H1 (cell line): Measurements from ENCODE around the gene PRCD. TPM values are rescaled to one million over a fixed set of nuclear protein-coding genes. Genes with fewer than 3 reads are reported as not detected.

ENCODE experiments used
- CTCF ChIA-PET: fragments of 300-600 bp; sonication (Branson Sonifier 250); formaldehyde crosslinking; loops from one replicate; lab custom pipeline; 2021; ENCODE audit not compliant: partially characterized antibody; lab: Charles Lee
- POLR2A ChIA-PET: fragments of 300-600 bp; sonication (Branson Sonifier 250); formaldehyde crosslinking; loops from one replicate; lab custom pipeline; 2021; ENCODE audit warnings: inconsistent platforms; ENCODE audit not compliant: partially characterized antibody; lab: Charles Lee
- DNase-seq, 2 experiments: peaks; one replicate each; pipeline versions ENCODE4 v3.0.0 to v3.0.0-alpha.2; 2010 to 2022; ENCODE audit warnings: low spot score in 2 of 2, low read depth in 1 of 2, mixed read lengths in 1 of 2
- FAIRE-seq: peaks from 2 replicates; lab custom pipeline; 2011; peaks lifted over from hg19 to GRCh38; lab: Jason Lieb, UNC
- H2AFZ ChIP-seq: 2 replicates; pipeline ENCODE4 v1.8.1; 2012; ENCODE audit warnings: low read length, inconsistent platforms
- H2AK5ac ChIP-seq: 2 replicates; pipeline ENCODE4 v1.6.1; 2013; ENCODE audit warnings: low read depth, low read length
- H2BK120ac ChIP-seq: replicated peaks from 2 replicates; pipeline ENCODE3; 2013; ENCODE audit warnings: low read depth, low read length, inconsistent platforms
- H2BK12ac ChIP-seq: 2 replicates; pipeline ENCODE4 v1.6.1; 2013; ENCODE audit warnings: low read depth, low read length
- H2BK15ac ChIP-seq: 2 replicates; pipeline ENCODE4 v1.6.1; 2013; ENCODE audit warnings: low read length
- H2BK20ac ChIP-seq: 2 replicates; pipeline ENCODE4 v1.6.1; 2013; ENCODE audit warnings: low read length
- H2BK5ac ChIP-seq: 2 replicates; pipeline ENCODE4 v1.6.1; 2013; ENCODE audit warnings: low read depth, low read length
- H3K14ac ChIP-seq: 2 replicates; pipeline ENCODE4 v1.6.1; 2013; ENCODE audit warnings: inconsistent platforms; ENCODE audit not compliant: insufficient read length
- H3K18ac ChIP-seq: 2 replicates; pipeline ENCODE4 v1.6.1; 2013; ENCODE audit warnings: low read length; ENCODE audit errors: extremely low read depth
- H3K23ac ChIP-seq: 2 replicates; pipeline ENCODE4 v1.6.1; 2013; ENCODE audit warnings: inconsistent platforms; ENCODE audit not compliant: insufficient read length
- H3K23me2 ChIP-seq: 2 replicates; pipeline ENCODE4 v1.6.1; 2013; ENCODE audit warnings: low read depth, low read length
- H3K27ac ChIP-seq: 2 replicates; pipeline ENCODE4 v1.6.1; 2011; ENCODE audit warnings: low read depth, low read length, inconsistent platforms
- H3K27me3 ChIP-seq, 4 experiments: replicated peaks in 1 of 4; 1 replicate in 1 of 4; 2 replicates in 3 of 4; pipeline versions ENCODE4 v1.6.1 to v1.8.1; 2011 to 2013; ENCODE audit warnings: low read length in 3 of 4, mild to moderate bottlenecking in 3 of 4, inconsistent platforms in 2 of 4, mixed read lengths in 2 of 4, moderate library complexity in 1 of 4; ENCODE audit not compliant: control insufficient read depth in 3 of 4, insufficient read depth in 3 of 4; ENCODE audit errors: extremely low read depth in 1 of 4
- H3K36me3 ChIP-seq, 4 experiments: 2 replicates each; pipeline versions ENCODE4 v1.6.1 to v1.8.1; 2011 to 2013; ENCODE audit warnings: mild to moderate bottlenecking in 4 of 4, low read length in 3 of 4, moderate library complexity in 2 of 4, control low read depth in 1 of 4, inconsistent platforms in 1 of 4; ENCODE audit not compliant: insufficient read depth in 4 of 4, control insufficient read depth in 2 of 4
- H3K4ac ChIP-seq: replicated peaks from 2 replicates; pipeline ENCODE3; 2013; ENCODE audit warnings: low read length, low read depth, mixed read lengths, inconsistent platforms; ENCODE audit not compliant: insufficient read length
- H3K4me1 ChIP-seq, 4 experiments: replicated peaks in 1 of 4; 1 replicate in 1 of 4; 2 replicates in 3 of 4; pipeline versions ENCODE4 v1.6.1 to v1.8.1; 2011 to 2013; ENCODE audit warnings: low read length in 3 of 4, inconsistent platforms in 2 of 4, mixed read lengths in 1 of 4; ENCODE audit not compliant: insufficient read depth in 4 of 4, control insufficient read depth in 3 of 4
- H3K4me2 ChIP-seq, 2 experiments: 2 replicates each; pipeline versions ENCODE4 v1.6.1 to v1.8.1; 2011 to 2013; ENCODE audit warnings: low read depth in 2 of 2, low read length in 2 of 2, control low read depth in 1 of 2, inconsistent platforms in 1 of 2, mild to moderate bottlenecking in 1 of 2; ENCODE audit not compliant: insufficient read depth in 1 of 2
- H3K4me3 ChIP-seq, 4 experiments: fragments of 200-600, 300-600 bp in 1 of 4; sonication (generic), shearing (Covaris generic), sonication (Bioruptor Twin) in 1 of 4; 2 replicates each; pipeline versions ENCODE4 v1.5.1 to v1.8.1; 2011 to 2016; ENCODE audit warnings: low read length in 4 of 4, low read depth in 3 of 4, control low read depth in 2 of 4, inconsistent platforms in 2 of 4, mild to moderate bottlenecking in 2 of 4, mixed read lengths in 1 of 4, moderate library complexity in 1 of 4; ENCODE audit not compliant: insufficient read depth in 2 of 4; ENCODE audit errors: extremely low read depth in 1 of 4
- H3K56ac ChIP-seq: replicated peaks from 2 replicates; pipeline ENCODE3; 2013; ENCODE audit warnings: low read depth, mild to moderate bottlenecking, mixed read lengths, low read length, inconsistent platforms; ENCODE audit not compliant: insufficient read length
- H3K79me1 ChIP-seq: 2 replicates; pipeline ENCODE4 v1.6.1; 2013; ENCODE audit warnings: low read depth, low read length, control low read depth
- H3K79me2 ChIP-seq, 2 experiments: 2 replicates each; pipeline versions ENCODE4 v1.6.1 to v1.8.1; 2012 to 2013; ENCODE audit warnings: low read length in 2 of 2, mild to moderate bottlenecking in 2 of 2, inconsistent platforms in 1 of 2; ENCODE audit not compliant: insufficient read depth in 2 of 2, control insufficient read depth in 1 of 2
- H3K9ac ChIP-seq, 4 experiments: replicated peaks in 1 of 4; 1 replicate in 1 of 4; 2 replicates in 3 of 4; pipeline versions ENCODE4 v1.6.1 to v1.8.1; 2011 to 2013; ENCODE audit warnings: low read depth in 3 of 4, low read length in 3 of 4, control low read depth in 2 of 4, mild to moderate bottlenecking in 2 of 4, moderate library complexity in 2 of 4, inconsistent platforms in 1 of 4; ENCODE audit errors: extremely low read depth in 1 of 4
- H3K9me3 ChIP-seq, 2 experiments: 2 replicates each; pipeline versions ENCODE4 v1.6.1 to v1.8.1; 2012 to 2013; ENCODE audit warnings: mild to moderate bottlenecking in 2 of 2, moderate library complexity in 2 of 2, control low read depth in 1 of 2, inconsistent platforms in 1 of 2, low read depth in 1 of 2, low read length in 1 of 2, mixed read lengths in 1 of 2; ENCODE audit not compliant: insufficient read depth in 2 of 2
- H4K20me1 ChIP-seq, 2 experiments: replicated peaks in 1 of 2; 2 replicates each; pipeline versions ENCODE3 to v1.8.1; 2011 to 2013; ENCODE audit warnings: inconsistent platforms in 2 of 2, low read length in 2 of 2, mild to moderate bottlenecking in 1 of 2; ENCODE audit not compliant: insufficient read depth in 2 of 2, control insufficient read depth in 1 of 2
- H4K5ac ChIP-seq: 2 replicates; pipeline ENCODE4 v1.6.1; 2013; ENCODE audit warnings: low read length, low read depth, mixed read lengths, inconsistent platforms; ENCODE audit not compliant: insufficient read length
- H4K8ac ChIP-seq: 2 replicates; pipeline ENCODE4 v1.8.0; 2013; ENCODE audit warnings: mild to moderate bottlenecking, moderate library complexity, low read length, inconsistent platforms; ENCODE audit not compliant: insufficient read depth; ENCODE audit errors: extremely low read depth
- H4K91ac ChIP-seq: replicated peaks from 2 replicates; pipeline ENCODE3; 2013; ENCODE audit warnings: low read length, mixed read lengths, inconsistent platforms; ENCODE audit not compliant: insufficient read length
- ATF2 ChIP-seq: IDR thresholded peaks from 2 replicates; pipeline ENCODE4 v1.6.1; 2012; ENCODE audit warnings: low read length, inconsistent platforms
- BACH1 ChIP-seq: IDR thresholded peaks from 2 replicates; pipeline ENCODE4 v1.6.1; 2012; ENCODE audit warnings: low read length, improper control_type of control experiment
- CHD2 ChIP-seq: IDR thresholded peaks from 2 replicates; pipeline ENCODE4 v1.6.1; 2012; ENCODE audit warnings: low read length, improper control_type of control experiment
- CTBP2 ChIP-seq: IDR thresholded peaks from 2 replicates; pipeline ENCODE4 v1.7.0; 2011; ENCODE audit warnings: borderline replicate concordance, mild to moderate bottlenecking, moderate library complexity, mixed read lengths, low read length; ENCODE audit not compliant: insufficient read depth, insufficient read length
- HDAC6 ChIP-seq: IDR thresholded peaks from one replicate; pipeline ENCODE4 v1.7.1; 2012; ENCODE audit warnings: low read depth, mild to moderate bottlenecking, inconsistent platforms, low read length, moderate library complexity
- KDM5A ChIP-seq: fragments of 200-600 bp; IDR thresholded peaks from 2 replicates; pipeline ENCODE4 v1.7.1; 2012; ENCODE audit warnings: mild to moderate bottlenecking, low read length, inconsistent platforms, mixed read lengths
- POLR2AphosphoS5 ChIP-seq: IDR thresholded peaks from 2 replicates; pipeline ENCODE4 v1.6.1; 2011; ENCODE audit warnings: low read depth, low read length
- RAD21 ChIP-seq, 2 experiments: IDR thresholded peaks in 1 of 2; conservative IDR thresholded peaks in 1 of 2; 2 replicates each; pipeline ENCODE4 v1.6.1; 2011; ENCODE audit warnings: low read depth in 2 of 2, low read length in 2 of 2, improper control_type of control experiment in 1 of 2, inconsistent platforms in 1 of 2, mild to moderate bottlenecking in 1 of 2, moderate library complexity in 1 of 2
- SIRT6 ChIP-seq: IDR thresholded peaks from one replicate; pipeline ENCODE4 v1.7.1; 2012; ENCODE audit warnings: low read length, inconsistent platforms
- SP1 ChIP-seq: IDR thresholded peaks from 2 replicates; pipeline ENCODE4 v1.6.1; 2011; ENCODE audit warnings: low read depth, low read length
- SUZ12 ChIP-seq: fragments of 200-600 bp; sonication (generic); IDR thresholded peaks from 2 replicates; pipeline ENCODE4 v1.6.1; 2012; ENCODE audit warnings: mild to moderate bottlenecking, inconsistent platforms, low read length, moderate library complexity, mixed read lengths
- WGBS, 2 experiments: shearing (Covaris generic) in 1 of 2; methylation state at CpG; one replicate each; pipeline versions ENCODE4 v1.1.6 to v1.1.7; 2013 to 2015; ENCODE audit warnings: low lambda C conversion rate in 2 of 2, mixed read lengths in 2 of 2, inconsistent platforms in 1 of 2, low coverage in 1 of 2, missing lambda C conversion rate in 1 of 2; ENCODE audit not compliant: insufficient replicate concordance in 2 of 2, insufficient coverage in 1 of 2, insufficient read length in 1 of 2; ENCODE audit errors: extremely low coverage in 1 of 2, missing lambda C conversion rate in 1 of 2; 5-methylcytosine and 5-hydroxymethylcytosine counted together
- polyA plus RNA-seq, 7 experiments: library from polyadenylated mRNA; depleted of rRNA in 3 of 7; stranded (reverse) in 5 of 7; unstranded in 2 of 7; fragments of >200 nt in 5 of 7; fragments of 200-250 nt in 2 of 7; gene quantifications; 1 replicate in 5 of 7; 2 replicates in 1 of 7; 4 replicates in 1 of 7; pipeline versions ENCODE4 v1.2.1 to v1.2.3, GENCODE V29; 2011 to 2013; ENCODE audit warnings: missing spikeins in 2 of 7, mixed read lengths in 2 of 7
- total RNA-seq: library from RNA; stranded (reverse); fragmentation: NEBNext Ultra II Directional; extraction: Animal tissue kit (Norgen Biotek cat#: 25700); gene quantifications from 2 replicates; pipeline ENCODE4 v1.2.1, GENCODE V29; 2021

PRCD gene
- total and polyA plus RNA-seq, 2 of the 8 experiments (the other 6 are each of a cell fraction or from before 2014, with no cell fraction given), result 0.77 to 2.1 TPM

GRCh38 chr17:76528528-76529223 is 11.2 kb upstream of the PRCD start:
- 92% methylated on average over 25 of the region's 31 CpGs; no CpG with 5 or more reads in 1 of the 2 experiments for WGBS, 2 experiments
- H3K9me3 ChIP-seq, result no peaks in the 10 kb centered on the region
- peak overlapping the region; percentile 21 for H4K5ac ChIP-seq
- FAIRE-seq (no peak), DNase-seq (no peak)
- no peak overlapping the region for H2BK15ac ChIP-seq
- no peak overlapping the region for H3K27ac ChIP-seq
- no peak overlapping the region for H2BK5ac ChIP-seq
- no peak overlapping the region for H3K23ac ChIP-seq
- H2AFZ ChIP-seq, result no peak overlapping the region
- H3K14ac ChIP-seq, result no peak overlapping the region
- H3K27me3 ChIP-seq, result peaks cover 0 to under 1% (median 0%) of the 10 kb centered on the region in 4 experiments; a peak in 2 of 7 replicates
- no peak overlapping the region for H3K9ac ChIP-seq
- H3K4me3 ChIP-seq, result no peak overlapping the region
- H3K79me2 ChIP-seq, result no peaks in the 10 kb centered on the region
- H2BK120ac ChIP-seq, result no peak overlapping the region
- no peak overlapping the region for H3K56ac ChIP-seq
- H3K23me2 ChIP-seq, result no peaks in the 10 kb centered on the region
- H3K4ac ChIP-seq, result peak overlapping the region; percentile 69
- no peak overlapping the region for H4K91ac ChIP-seq
- no peak overlapping the region for H4K8ac ChIP-seq
- no peaks in the 10 kb centered on the region; the same call in 1 of the 2 replicates for H3K79me1 ChIP-seq
- ChIA-PET POLR2A (interaction anchor here (1.1 to 5.1 kb wide), 6 partner anchors 8 to 38 kb away, joined by 3 to 30 read pairs (median 4); partner anchors contain the start of gene PRCD), CTCF (interaction anchor here (0.7 to 4.9 kb wide), 22 partner anchors 8 to 864 kb away, joined by 3 to 41 read pairs (median 4); partner anchors contain the start of genes AANAT and PRCD)
- H3K36me3 ChIP-seq, result no peaks in the 10 kb centered on the region
- 0 out of 2 replicates have a peak overlapping the region, but pooled peaks have one; percentile 39 for H2BK12ac ChIP-seq
- no peak overlapping the region for H3K4me2 ChIP-seq
- H2AK5ac ChIP-seq, result no peak overlapping the region
- H4K20me1 ChIP-seq, result no peaks in the 10 kb centered on the region
- H3K4me1 ChIP-seq, result peaks cover 0 to 29% (median 22%) of the 10 kb centered on the region in 4 experiments; a peak in 6 of 7 replicates
- H2BK20ac ChIP-seq, result peak overlapping the region; percentile 87; the same call in 1 of the 2 replicates
- H3K18ac ChIP-seq, result no peak overlapping the region; the same call in 1 of the 2 replicates
- no peak for TF ChIP-seq ATF2
- no peak for TF ChIP-seq SUZ12
- no peak for TF ChIP-seq BACH1
- no peak for TF ChIP-seq CTBP2
- TF ChIP-seq SP1, result no peak
- TF ChIP-seq HDAC6, result no peak
- TF ChIP-seq CHD2, result no peak
- TF ChIP-seq KDM5A, result no peak
- TF ChIP-seq POLR2AphosphoS5, result no peak
- TF ChIP-seq RAD21 (IDR thresholded peaks at IDR 0.05 in 1 of 2, conservative IDR thresholded peaks at IDR 0.05 in 1 of 2; ENCODE audit: low read depth in 2 of 2, low read length in 2 of 2), result no peak
- TF ChIP-seq SIRT6, result no peak
